Measurements from ENCODE around the gene RGL1. TPM values are rescaled to one million over a fixed set of nuclear protein-coding genes. Genes with fewer than 3 reads are reported as not detected.

Gene RGL1
- total and polyA plus RNA-seq, 9 of the 15 experiments (the other 6 are each of a cell fraction or from before 2014, with no cell fraction given) = under 0.01 to 0.07 (median 0.04) TPM

GRCh38 chr1:183936009-183936408 is 131.1 kb downstream of the RGL1 start:
- Histone ChIP-seq H3K9me3 (replicated peaks; ENCODE audit: control insufficient read depth, insufficient read depth, low read depth, low read length) (no peaks in the 10 kb centered on the region), H4K20me1 (replicated peaks; ENCODE audit: control insufficient read depth, insufficient read depth, low read length) (no peaks in the 10 kb centered on the region), H3K4me3 (no peak overlapping the region), H3K4me2 (ENCODE audit: insufficient read depth, low read length) (no peak overlapping the region), H3K27me3 (ENCODE audit: control insufficient read depth in 2 of 2, insufficient read depth in 2 of 2, low read length in 2 of 2) (no peaks in the 10 kb centered on the region), H3K4me1 (replicated peaks in 1 of 2; ENCODE audit: control insufficient read depth in 2 of 2, insufficient read depth in 2 of 2, low read length in 2 of 2) (peaks cover 0 to 4% of the 10 kb centered on the region in 2 experiments; a peak in 3 of 5 replicates), H3K27ac (ENCODE audit: extremely low read depth, low read depth, low read length) (no peak overlapping the region), H3K79me2 (ENCODE audit: control insufficient read depth, insufficient read depth, low read length) (no peaks in the 10 kb centered on the region), H3K9ac (ENCODE audit: insufficient read depth in 1 of 2, low read depth in 2 of 2, low read length in 2 of 2) (no peak overlapping the region), H3K9me1 (ENCODE audit: control insufficient read depth, insufficient read depth, low read length) (no peaks in the 10 kb centered on the region), H3K36me3 (ENCODE audit: control insufficient read depth, insufficient read depth, low read length) (peaks cover 45% of the 10 kb centered on the region), H2AFZ (ENCODE audit: low read depth, low read length) (no peak overlapping the region)
- in situ Hi-C loops (cut with MboI) = no loop called here
- no peak for FAIRE-seq
- no peak for ATAC-seq
- 78% methylated on average over 7 of the region's 7 CpGs for WGBS (ENCODE audit: insufficient coverage, low coverage, missing lambda C conversion rate)
- intact Hi-C loops (cut with micrococcal nuclease) = no loop called here
- CTCF ChIA-PET (ENCODE audit: low intra/inter-chr PET ratio) = interaction anchor here (0.6 kb wide), 1 partner anchor 34 kb away, joined by 3 read pairs; no protein-coding TSS in a partner anchor
- DNase-seq (ENCODE audit: extremely low read depth in 1 of 4, low spot score in 3 of 4) = peak in 3 of 4 experiments; percentile 27 to 32 (median 30)
- BruUV-seq (replicated peaks) = no TSS peak
- POLR2A ChIA-PET = no interaction called here
- no peak for TF ChIP-seq RNF219 (CRISPR knock-in tag; IDR thresholded peaks at IDR 0.05)
- TF ChIP-seq CCAR2 (IDR thresholded peaks at IDR 0.05; ENCODE audit: low read depth, low read length) = no peak
- no peak for TF ChIP-seq DMBX1 (CRISPR knock-in tag; IDR thresholded peaks at IDR 0.05; ENCODE audit: borderline replicate concordance)
- no peak for TF ChIP-seq ELF2 (CRISPR knock-in tag; IDR thresholded peaks at IDR 0.05)
- no peak for TF ChIP-seq ZNF699 (CRISPR knock-in tag; IDR thresholded peaks at IDR 0.05; ENCODE audit: insufficient replicate concordance)
- no peak for TF ChIP-seq ZKSCAN3 (CRISPR knock-in tag; IDR thresholded peaks at IDR 0.05)
- TF ChIP-seq, protein P1, sequence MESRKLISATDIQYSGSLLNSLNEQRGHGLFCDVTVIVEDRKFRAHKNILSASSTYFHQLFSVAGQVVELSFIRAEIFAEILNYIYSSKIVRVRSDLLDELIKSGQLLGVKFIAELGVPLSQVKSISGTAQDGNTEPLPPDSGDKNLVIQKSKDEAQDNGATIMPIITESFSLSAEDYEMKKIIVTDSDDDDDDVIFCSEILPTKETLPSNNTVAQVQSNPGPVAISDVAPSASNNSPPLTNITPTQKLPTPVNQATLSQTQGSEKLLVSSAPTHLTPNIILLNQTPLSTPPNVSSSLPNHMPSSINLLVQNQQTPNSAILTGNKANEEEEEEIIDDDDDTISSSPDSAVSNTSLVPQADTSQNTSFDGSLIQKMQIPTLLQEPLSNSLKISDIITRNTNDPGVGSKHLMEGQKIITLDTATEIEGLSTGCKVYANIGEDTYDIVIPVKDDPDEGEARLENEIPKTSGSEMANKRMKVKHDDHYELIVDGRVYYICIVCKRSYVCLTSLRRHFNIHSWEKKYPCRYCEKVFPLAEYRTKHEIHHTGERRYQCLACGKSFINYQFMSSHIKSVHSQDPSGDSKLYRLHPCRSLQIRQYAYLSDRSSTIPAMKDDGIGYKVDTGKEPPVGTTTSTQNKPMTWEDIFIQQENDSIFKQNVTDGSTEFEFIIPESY (CRISPR knock-in tag; IDR thresholded peaks at IDR 0.05) = 0 out of 2 replicates have a peak, but pooled peaks have one; percentile 32
- TF ChIP-seq, protein P2, sequence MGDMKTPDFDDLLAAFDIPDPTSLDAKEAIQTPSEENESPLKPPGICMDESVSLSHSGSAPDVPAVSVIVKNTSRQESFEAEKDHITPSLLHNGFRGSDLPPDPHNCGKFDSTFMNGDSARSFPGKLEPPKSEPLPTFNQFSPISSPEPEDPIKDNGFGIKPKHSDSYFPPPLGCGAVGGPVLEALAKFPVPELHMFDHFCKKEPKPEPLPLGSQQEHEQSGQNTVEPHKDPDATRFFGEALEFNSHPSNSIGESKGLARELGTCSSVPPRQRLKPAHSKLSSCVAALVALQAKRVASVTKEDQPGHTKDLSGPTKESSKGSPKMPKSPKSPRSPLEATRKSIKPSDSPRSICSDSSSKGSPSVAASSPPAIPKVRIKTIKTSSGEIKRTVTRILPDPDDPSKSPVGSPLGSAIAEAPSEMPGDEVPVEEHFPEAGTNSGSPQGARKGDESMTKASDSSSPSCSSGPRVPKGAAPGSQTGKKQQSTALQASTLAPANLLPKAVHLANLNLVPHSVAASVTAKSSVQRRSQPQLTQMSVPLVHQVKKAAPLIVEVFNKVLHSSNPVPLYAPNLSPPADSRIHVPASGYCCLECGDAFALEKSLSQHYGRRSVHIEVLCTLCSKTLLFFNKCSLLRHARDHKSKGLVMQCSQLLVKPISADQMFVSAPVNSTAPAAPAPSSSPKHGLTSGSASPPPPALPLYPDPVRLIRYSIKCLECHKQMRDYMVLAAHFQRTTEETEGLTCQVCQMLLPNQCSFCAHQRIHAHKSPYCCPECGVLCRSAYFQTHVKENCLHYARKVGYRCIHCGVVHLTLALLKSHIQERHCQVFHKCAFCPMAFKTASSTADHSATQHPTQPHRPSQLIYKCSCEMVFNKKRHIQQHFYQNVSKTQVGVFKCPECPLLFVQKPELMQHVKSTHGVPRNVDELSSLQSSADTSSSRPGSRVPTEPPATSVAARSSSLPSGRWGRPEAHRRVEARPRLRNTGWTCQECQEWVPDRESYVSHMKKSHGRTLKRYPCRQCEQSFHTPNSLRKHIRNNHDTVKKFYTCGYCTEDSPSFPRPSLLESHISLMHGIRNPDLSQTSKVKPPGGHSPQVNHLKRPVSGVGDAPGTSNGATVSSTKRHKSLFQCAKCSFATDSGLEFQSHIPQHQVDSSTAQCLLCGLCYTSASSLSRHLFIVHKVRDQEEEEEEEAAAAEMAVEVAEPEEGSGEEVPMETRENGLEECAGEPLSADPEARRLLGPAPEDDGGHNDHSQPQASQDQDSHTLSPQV (IDR thresholded peaks at IDR 0.05) = no peak
- TF ChIP-seq MED1 (CRISPR knock-in tag; IDR thresholded peaks at IDR 0.05; ENCODE audit: borderline replicate concordance) = no peak
- TF ChIP-seq RNF2 (IDR thresholded peaks at IDR 0.05) = no peak
- TF ChIP-seq, protein P3, sequence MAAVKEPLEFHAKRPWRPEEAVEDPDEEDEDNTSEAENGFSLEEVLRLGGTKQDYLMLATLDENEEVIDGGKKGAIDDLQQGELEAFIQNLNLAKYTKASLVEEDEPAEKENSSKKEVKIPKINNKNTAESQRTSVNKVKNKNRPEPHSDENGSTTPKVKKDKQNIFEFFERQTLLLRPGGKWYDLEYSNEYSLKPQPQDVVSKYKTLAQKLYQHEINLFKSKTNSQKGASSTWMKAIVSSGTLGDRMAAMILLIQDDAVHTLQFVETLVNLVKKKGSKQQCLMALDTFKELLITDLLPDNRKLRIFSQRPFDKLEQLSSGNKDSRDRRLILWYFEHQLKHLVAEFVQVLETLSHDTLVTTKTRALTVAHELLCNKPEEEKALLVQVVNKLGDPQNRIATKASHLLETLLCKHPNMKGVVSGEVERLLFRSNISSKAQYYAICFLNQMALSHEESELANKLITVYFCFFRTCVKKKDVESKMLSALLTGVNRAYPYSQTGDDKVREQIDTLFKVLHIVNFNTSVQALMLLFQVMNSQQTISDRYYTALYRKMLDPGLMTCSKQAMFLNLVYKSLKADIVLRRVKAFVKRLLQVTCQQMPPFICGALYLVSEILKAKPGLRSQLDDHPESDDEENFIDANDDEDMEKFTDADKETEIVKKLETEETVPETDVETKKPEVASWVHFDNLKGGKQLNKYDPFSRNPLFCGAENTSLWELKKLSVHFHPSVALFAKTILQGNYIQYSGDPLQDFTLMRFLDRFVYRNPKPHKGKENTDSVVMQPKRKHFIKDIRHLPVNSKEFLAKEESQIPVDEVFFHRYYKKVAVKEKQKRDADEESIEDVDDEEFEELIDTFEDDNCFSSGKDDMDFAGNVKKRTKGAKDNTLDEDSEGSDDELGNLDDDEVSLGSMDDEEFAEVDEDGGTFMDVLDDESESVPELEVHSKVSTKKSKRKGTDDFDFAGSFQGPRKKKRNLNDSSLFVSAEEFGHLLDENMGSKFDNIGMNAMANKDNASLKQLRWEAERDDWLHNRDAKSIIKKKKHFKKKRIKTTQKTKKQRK (IDR thresholded peaks at IDR 0.05; ENCODE audit: borderline replicate concordance, low read depth, low read length) = no peak

Data from K562 (cell line).